IPS-20b (cell line): ENCODE measurements around the gene FN3KRP.
A peak's percentile ranks its signal among the peaks of the same experiment; 100 is the strongest.

Experiments
- H3K27ac ChIP-seq: one replicate; pipeline ENCODE4 v1.5.1; 2013; ENCODE audit warnings: low read length
- H3K27me3 ChIP-seq: 2 replicates; pipeline ENCODE4 v1.6.1; 2013; ENCODE audit warnings: mild to moderate bottlenecking, low read length, inconsistent platforms; ENCODE audit not compliant: insufficient read depth
- H3K36me3 ChIP-seq: 2 replicates; pipeline ENCODE4 v1.6.1; 2013; ENCODE audit warnings: low read depth, mild to moderate bottlenecking, inconsistent platforms, low read length, moderate library complexity; ENCODE audit not compliant: insufficient read depth
- H3K4me1 ChIP-seq: 2 replicates; pipeline ENCODE4 v1.6.1; 2013; ENCODE audit warnings: mild to moderate bottlenecking, control low read depth, inconsistent platforms, low read length, moderate library complexity; ENCODE audit not compliant: insufficient read depth
- H3K4me3 ChIP-seq: 2 replicates; pipeline ENCODE4 v1.5.1; 2013; ENCODE audit warnings: mild to moderate bottlenecking, low read length, inconsistent platforms
- H3K9ac ChIP-seq: 2 replicates; pipeline ENCODE4 v1.6.1; 2013; ENCODE audit warnings: low read depth, mild to moderate bottlenecking, inconsistent platforms, low read length, moderate library complexity
- H3K9me3 ChIP-seq: 2 replicates; pipeline ENCODE4 v1.6.1; 2013; ENCODE audit warnings: mild to moderate bottlenecking, low read depth, low read length, inconsistent platforms; ENCODE audit not compliant: insufficient read depth

Gene FN3KRP

DNA sequence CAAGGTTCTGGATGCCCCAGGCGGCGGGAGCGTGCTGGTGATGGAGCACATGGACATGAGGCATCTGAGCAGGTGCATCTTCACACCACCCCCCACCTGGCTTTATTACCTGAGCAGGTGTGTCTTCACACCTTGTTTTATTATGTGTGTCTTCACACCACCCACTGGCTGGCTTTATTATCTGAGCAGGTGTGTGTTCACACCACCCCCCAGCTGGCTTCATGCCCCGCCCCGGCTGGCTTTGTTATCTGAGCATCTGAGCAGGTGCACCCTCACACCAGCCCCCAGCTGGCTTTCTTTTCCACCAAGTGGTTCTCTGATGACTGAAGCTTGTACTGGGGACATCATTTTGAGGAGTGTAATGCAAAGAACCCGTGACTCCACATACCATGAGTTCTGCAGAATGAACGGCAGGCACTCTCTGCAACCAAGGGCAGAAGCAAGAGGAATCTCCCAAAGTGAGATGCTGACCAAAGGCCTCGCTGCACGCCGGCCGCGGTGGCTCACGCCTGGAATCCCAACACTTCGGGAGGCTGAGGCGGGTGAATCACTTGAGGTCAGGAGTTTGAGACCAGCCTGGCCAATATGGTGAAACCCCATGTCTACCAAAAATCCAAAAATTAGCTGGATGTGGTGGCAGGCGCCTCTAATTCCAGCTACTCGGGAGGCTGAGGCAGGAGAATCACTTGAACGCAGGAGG lies 2.6 kb downstream of the FN3KRP start:
- peaks cover 5% of the 10 kb centered on the region; the same call in 1 of the 2 replicates for H3K27me3 ChIP-seq
- no peak overlapping the region for H3K9ac ChIP-seq
- peaks cover 2% of the 10 kb centered on the region; the same call in 1 of the 2 replicates for H3K4me1 ChIP-seq
- H3K36me3 ChIP-seq = peaks cover 16% of the 10 kb centered on the region
- H3K4me3 ChIP-seq = no peak overlapping the region
- H3K9me3 ChIP-seq = no peaks in the 10 kb centered on the region
- no peak overlapping the region for H3K27ac ChIP-seq

DNA sequence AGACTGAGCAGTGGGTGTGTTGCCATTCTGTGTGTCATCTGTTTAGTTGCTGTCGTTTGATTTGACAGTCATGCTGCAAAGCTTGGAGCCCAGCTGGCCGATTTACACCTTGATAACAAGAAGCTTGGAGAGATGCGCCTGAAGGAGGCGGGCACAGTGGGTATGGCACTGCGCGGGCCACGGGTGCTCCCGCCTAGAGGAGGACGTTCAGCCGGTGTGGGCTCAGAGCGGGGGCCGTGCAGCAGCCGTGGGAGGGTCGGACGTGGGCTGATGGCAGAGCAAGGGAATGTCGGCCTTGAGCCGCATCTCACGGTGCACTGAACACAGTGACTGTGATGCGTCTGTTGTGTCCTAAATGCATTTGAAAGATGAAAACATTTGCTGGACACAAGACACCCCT lies 3.7 kb downstream of the FN3KRP start:
- peaks cover 16% of the 10 kb centered on the region for H3K36me3 ChIP-seq
- peaks cover 2% of the 10 kb centered on the region; the same call in 1 of the 2 replicates for H3K4me1 ChIP-seq
- H3K9me3 ChIP-seq = no peaks in the 10 kb centered on the region
- H3K27ac ChIP-seq = no peak overlapping the region
- H3K9ac ChIP-seq = no peak overlapping the region
- peaks cover 5% of the 10 kb centered on the region; the same call in 1 of the 2 replicates for H3K27me3 ChIP-seq
- no peak overlapping the region for H3K4me3 ChIP-seq

DNA sequence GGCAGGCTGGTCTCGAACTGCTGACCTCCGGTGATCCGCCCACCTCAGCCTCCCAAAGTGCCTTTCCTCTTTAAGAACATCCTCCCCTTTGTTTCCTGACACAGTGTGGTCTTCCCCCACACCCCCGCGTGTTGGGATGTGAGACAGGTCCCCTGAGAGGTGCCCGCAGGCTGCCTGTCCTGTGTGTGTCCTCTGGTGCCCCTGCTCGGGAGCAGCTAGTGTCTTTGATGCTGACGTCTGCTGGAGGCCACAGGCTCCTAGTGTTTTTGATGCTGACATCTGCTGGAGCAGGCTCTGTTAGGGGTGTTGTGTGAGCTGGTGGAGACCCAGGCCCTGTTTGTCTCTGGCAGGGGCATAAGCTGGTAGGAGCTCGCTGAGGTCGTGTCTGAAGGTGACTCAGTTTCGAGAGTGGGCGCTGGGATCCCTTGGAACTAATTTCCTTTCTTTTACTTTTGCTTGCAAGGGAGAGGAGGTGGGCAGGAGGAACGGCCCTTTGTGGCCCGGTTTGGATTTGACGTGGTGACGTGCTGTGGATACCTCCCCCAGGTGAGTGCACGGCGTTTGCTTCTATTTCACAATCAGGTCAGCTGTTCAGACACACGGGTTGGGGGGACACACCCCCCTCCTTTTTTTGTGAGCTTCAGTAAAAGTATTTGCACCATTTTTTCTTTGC lies 6.0 kb downstream of the FN3KRP start:
- no peak overlapping the region for H3K4me3 ChIP-seq
- H3K4me1 ChIP-seq = no peaks in the 10 kb centered on the region
- no peak overlapping the region for H3K9ac ChIP-seq
- peaks cover 29% of the 10 kb centered on the region for H3K36me3 ChIP-seq
- H3K27me3 ChIP-seq = no peaks in the 10 kb centered on the region
- no peak overlapping the region for H3K27ac ChIP-seq
- no peaks in the 10 kb centered on the region for H3K9me3 ChIP-seq

DNA sequence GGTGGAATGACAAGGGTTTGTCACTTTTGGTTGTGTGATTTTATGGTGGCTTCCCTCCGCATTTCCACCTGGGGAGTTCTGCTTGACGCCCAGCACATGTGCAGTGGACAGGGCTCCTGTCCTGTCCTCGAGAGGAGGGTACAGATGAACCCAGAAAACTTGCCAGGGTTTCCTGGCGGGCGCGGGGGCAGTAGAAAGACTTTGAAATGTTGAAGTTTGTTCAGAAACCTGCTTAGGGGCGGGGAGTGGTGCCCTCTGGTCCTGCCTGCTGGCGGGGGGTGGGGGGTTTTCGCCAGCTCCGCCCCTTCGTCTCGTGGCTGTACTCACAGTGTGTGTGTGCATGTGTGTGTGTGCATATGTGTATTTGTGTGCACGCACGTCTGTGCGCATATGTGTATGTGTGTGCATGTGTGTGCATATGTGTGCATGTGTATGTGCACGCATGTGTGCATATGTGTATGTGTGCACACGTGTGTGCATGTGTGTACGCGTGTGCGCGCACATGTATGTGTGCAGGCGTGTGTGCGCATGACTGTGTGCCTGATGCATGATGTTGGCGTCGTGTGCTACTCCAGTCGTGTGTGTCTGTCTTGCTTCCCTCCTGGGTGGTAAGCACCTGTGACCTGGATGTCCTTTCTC lies 6.8 kb downstream of the FN3KRP start:
- H3K4me1 ChIP-seq = no peaks in the 10 kb centered on the region
- no peak overlapping the region for H3K27ac ChIP-seq
- no peak overlapping the region for H3K4me3 ChIP-seq
- H3K9me3 ChIP-seq = no peaks in the 10 kb centered on the region
- peaks cover 33% of the 10 kb centered on the region for H3K36me3 ChIP-seq
- H3K27me3 ChIP-seq = no peaks in the 10 kb centered on the region
- H3K9ac ChIP-seq = no peak overlapping the region

DNA sequence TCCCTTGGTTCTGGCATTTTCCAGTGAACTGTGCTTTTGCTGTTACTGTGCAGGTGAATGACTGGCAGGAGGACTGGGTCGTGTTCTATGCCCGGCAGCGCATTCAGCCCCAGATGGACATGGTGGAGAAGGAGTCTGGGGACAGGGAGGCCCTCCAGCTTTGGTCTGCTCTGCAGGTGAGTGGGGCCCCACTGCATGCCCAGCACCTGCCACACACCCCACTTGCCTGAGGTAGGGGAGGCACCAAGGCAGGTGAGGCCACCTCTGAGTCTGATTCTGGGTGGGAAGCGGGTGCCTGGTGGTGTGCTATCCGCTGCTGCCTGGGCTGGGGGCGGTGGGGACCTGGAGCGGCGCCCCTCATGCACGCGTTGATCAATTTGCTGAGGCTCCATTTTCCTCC lies 9.9 kb downstream of the FN3KRP start:
- no peak overlapping the region for H3K27ac ChIP-seq
- H3K4me3 ChIP-seq = no peak overlapping the region
- H3K36me3 ChIP-seq = peaks cover 27% of the 10 kb centered on the region
- no peaks in the 10 kb centered on the region for H3K4me1 ChIP-seq
- no peak overlapping the region for H3K9ac ChIP-seq
- no peaks in the 10 kb centered on the region for H3K27me3 ChIP-seq
- H3K9me3 ChIP-seq = no peaks in the 10 kb centered on the region

DNA sequence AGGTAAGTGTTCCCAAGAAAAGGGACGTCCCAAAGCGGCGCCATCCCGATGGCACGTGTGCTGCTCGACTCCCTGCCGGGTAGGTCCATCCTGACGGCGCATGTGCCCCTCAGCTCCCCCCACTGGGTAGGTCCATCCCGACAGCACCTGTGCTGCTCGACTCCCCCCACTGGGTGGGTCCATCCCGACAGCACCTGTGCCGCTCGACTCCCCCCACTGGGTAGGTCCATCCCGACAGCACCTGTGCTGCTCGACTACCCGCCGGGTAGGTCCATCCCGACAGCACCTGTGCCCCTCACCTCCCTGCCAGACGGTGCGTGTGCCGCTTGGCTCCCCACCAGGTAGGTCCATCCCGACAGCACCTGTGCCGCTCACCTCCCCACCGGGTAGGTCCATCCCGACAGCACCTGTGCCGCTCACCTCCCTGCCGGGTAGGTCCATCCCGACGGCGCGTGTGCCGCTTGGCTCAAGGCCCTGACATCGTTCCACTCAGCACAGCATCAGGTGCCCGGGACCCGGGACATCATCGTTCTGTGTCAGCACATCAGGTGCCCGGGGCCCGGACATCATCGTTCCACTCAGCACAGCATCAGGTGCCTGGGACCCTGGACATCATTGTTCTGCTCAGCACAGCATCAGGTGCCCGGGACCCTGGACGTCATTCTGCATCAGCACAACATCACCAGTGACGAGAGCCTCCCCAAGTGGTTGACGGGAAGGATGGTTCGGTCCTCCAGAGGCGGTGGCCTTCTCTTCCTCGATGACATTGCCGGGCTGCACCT lies 13.2 kb downstream of the FN3KRP start:
- H3K36me3 ChIP-seq = peaks cover 22% of the 10 kb centered on the region
- H3K9me3 ChIP-seq = peaks cover 8% of the 10 kb centered on the region
- no peaks in the 10 kb centered on the region for H3K4me1 ChIP-seq
- H3K27ac ChIP-seq = no peak overlapping the region
- no peak overlapping the region for H3K9ac ChIP-seq
- H3K27me3 ChIP-seq = no peaks in the 10 kb centered on the region
- H3K4me3 ChIP-seq = no peak overlapping the region

DNA sequence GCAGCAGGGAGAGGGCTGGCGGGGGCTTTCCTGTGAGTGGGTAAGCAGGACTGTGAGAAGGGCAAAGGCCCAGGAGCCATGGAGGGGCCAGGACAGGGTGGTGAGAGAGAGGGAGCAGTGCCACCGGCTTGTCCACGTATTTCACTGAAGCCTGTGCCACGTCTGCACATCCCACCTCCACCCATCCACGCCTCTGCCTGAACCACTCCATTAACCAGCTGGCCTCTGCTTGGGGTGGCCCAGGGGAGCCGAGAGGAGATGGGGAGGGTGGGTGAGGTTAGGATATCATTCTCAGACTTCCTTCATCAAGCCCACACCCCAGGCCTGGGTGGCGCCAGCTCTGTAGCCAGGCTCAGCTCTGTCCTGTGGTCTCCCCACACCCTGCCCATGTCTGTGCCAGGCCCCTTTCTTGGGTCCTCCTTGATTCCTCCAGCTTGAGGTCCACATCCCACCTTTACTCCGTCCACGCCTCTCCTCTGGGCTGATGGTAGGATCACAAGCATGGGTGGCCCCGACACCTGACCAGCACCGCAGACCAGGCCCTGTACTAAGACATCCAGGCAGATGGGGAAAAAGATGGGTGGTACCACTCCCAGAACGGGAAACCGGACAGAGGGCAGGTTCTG lies 15.7 kb downstream of the FN3KRP start:
- Histone ChIP-seq H3K36me3 (peaks cover 11% of the 10 kb centered on the region), H3K9me3 (peaks cover 8% of the 10 kb centered on the region), H3K4me1 (no peaks in the 10 kb centered on the region), H3K9ac (no peak overlapping the region), H3K27ac (no peak overlapping the region), H3K27me3 (peaks cover 8% of the 10 kb centered on the region; the same call in 1 of the 2 replicates), H3K4me3 (no peak overlapping the region)

DNA sequence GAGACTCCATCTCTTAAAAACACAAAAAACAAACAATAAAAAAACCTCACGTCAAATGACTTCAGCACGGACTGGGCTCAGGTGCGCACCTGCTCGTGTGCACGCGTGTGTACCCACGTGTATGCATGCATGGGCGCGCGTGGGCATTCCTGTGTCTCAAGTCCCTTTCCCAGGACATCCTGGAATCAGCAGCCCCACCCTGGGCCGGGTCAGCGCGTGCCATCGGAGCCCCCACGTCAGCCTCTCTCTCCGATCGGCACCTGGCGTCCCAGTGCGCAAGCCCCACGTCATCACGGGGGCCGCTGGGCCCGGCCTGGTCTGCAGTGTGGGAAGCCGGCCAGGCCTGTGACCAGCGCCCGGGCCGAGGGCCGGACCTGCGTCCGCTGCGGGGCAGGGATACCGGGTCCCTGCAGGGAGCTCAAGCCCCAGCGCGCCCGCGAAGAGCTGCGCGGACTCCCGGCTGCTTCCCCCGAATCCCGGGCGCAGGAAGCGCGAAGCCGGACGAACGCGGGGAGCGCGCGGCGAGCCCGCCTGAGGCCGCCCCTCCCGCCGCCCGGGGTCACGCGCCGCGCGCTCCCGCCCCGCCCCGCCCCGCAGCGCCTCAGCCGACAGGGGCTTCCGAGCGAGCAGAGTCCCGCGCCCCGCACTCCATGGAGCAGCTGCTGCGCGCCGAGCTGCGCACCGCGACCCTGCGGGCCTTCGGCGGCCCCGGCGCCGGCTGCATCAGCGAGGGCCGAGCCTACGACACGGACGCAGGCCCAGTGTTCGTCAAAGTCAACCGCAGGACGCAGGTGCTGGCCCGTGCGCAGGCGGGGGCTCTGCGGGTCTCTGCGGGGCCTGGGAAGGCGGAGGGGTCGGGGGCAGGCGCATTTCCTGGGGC lies 18.7 kb downstream of the FN3KRP start, which contains the start of gene FN3K:
TSS of gene FN3K (plus strand) at position 629 of the 880 bp plus-strand sequence. CDS start at position 651, 22 bp downstream.
- H3K27me3 ChIP-seq = peaks cover 8% of the 10 kb centered on the region; the same call in 1 of the 2 replicates
- no peaks in the 10 kb centered on the region for H3K4me1 ChIP-seq
- peaks cover 10% of the 10 kb centered on the region for H3K36me3 ChIP-seq
- H3K9me3 ChIP-seq = peaks cover 12% of the 10 kb centered on the region
- no peak within 1 kb of the TSS for H3K27ac ChIP-seq
- peak within 1 kb of the TSS; percentile 70 for H3K4me3 ChIP-seq
- peak within 1 kb of the TSS; percentile 70; the same call in 1 of the 2 replicates for H3K9ac ChIP-seq

DNA sequence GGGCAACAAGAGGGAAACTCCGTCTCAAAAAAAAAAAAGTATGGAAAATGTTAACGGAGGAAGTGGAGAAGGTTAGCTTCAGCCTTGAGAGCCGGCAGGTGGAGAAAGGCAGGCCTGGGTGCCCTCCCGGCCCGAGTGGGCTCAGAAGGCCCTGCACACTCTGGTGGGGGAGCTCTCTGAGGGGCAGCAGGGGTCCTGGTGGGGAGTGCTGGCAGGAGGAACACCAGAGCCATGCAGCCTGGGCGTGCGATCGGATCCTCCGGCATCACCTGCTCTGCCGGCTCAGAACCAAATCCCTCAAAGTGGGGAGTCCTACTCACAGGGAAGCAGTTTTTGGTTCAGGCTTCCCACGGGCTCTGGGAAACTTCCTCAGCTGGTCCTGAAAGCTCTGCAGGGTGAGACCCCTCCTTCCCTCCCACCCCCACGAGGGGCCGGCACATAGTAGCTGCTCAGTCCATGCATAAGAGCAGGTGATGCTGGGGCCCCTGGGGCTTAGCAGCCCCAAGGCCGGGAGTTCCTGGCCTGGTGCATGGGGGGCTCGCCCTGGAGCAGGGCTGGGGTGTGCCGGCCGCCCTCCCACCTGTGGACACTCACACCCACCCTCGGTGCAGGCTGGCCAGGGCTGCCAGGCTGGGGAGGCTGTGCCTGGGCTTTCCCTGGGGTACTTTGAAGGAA lies 20.1 kb downstream of the FN3KRP start:
- no peak overlapping the region for H3K9ac ChIP-seq
- peaks cover 8% of the 10 kb centered on the region; the same call in 1 of the 2 replicates for H3K27me3 ChIP-seq
- H3K36me3 ChIP-seq = peaks cover 24% of the 10 kb centered on the region
- no peak overlapping the region for H3K27ac ChIP-seq
- H3K4me3 ChIP-seq = peak overlapping the region; percentile 70; the same call in 1 of the 2 replicates
- peaks cover 22% of the 10 kb centered on the region for H3K9me3 ChIP-seq
- H3K4me1 ChIP-seq = no peaks in the 10 kb centered on the region
